K562 (cell line): ENCODE measurements around the gene ACSBG1. TPM values are rescaled to one million over a fixed set of nuclear protein-coding genes. Genes with fewer than 3 reads are reported as not detected.

Experiments used
- CCNT2 ChIP-seq: IDR thresholded peaks from 2 replicates; pipeline ENCODE4 v1.6.1; 2011; ENCODE audit warnings: borderline replicate concordance, low read depth, mild to moderate bottlenecking, moderate library complexity, mixed read lengths, low read length; ENCODE audit not compliant: insufficient read length; ENCODE audit errors: extremely low read depth
- DNMT1 ChIP-seq: fragments of 450-650 bp; IDR thresholded peaks from 2 replicates; pipeline ENCODE4 v1.6.1; 2016; ENCODE audit warnings: antibody characterized with exemption, mild to moderate bottlenecking
- ELF2 ChIP-seq: fragments of 250-450 bp; sonication (Bioruptor Pico); IDR thresholded peaks from 2 replicates; pipeline ENCODE4 v1.5.0; 2021; ENCODE audit warnings: mild to moderate bottlenecking
- ELF4 ChIP-seq: fragments of 450-650 bp; formaldehyde crosslinking; IDR thresholded peaks from 2 replicates; pipeline ENCODE4 v1.4.0; 2022; ENCODE audit warnings: missing genetic modification characterization
- FOXK2 ChIP-seq, 2 experiments: fragments of 450-650 bp; IDR thresholded peaks in 1 of 2; conservative IDR thresholded peaks in 1 of 2; 2 replicates each; pipeline ENCODE4 v1.6.1; 2016; ENCODE audit warnings: low read depth in 2 of 2, mild to moderate bottlenecking in 1 of 2
- KDM2B ChIP-seq: fragments of 250-450 bp; sonication (Bioruptor Pico); IDR thresholded peaks from 2 replicates; pipeline ENCODE4 v1.8.0; 2021; ENCODE audit warnings: mild to moderate bottlenecking, moderate library complexity
- LCOR ChIP-seq: sonication (generic); formaldehyde crosslinking; IDR thresholded peaks from 2 replicates; pipeline ENCODE4 v1.8.0; 2022; ENCODE audit warnings: mild to moderate bottlenecking, missing genetic modification reagents
- NCOA2 ChIP-seq, 2 experiments: fragments of 450-650 bp; IDR thresholded peaks; 2 replicates each; pipeline ENCODE4 v1.6.1; 2018; ENCODE audit warnings: mild to moderate bottlenecking in 2 of 2, moderate library complexity in 1 of 2; ENCODE audit not compliant: partially characterized antibody in 2 of 2
- NFIX ChIP-seq: fragments of 250-450 bp; sonication (Bioruptor Pico); IDR thresholded peaks from 2 replicates; pipeline ENCODE4 v1.4.0; 2020; ENCODE audit warnings: low read depth, mild to moderate bottlenecking, moderate library complexity
- NONO ChIP-seq, 2 experiments: fragments of 200-400 bp in 1 of 2; fragments of 450-650 bp in 1 of 2; formaldehyde crosslinking in 1 of 2; IDR thresholded peaks; 2 replicates each; pipeline ENCODE4 v1.6.1; 2017; ENCODE audit warnings: low read depth in 2 of 2, mild to moderate bottlenecking in 2 of 2, moderate library complexity in 2 of 2, low read length in 1 of 2
- PHF20 ChIP-seq: fragments of 450-650 bp; IDR thresholded peaks from 2 replicates; pipeline ENCODE4 v1.6.1; 2018; ENCODE audit not compliant: partially characterized antibody
- PHTF2 ChIP-seq: fragments of 250-450 bp; sonication (Bioruptor Pico); IDR thresholded peaks from 2 replicates; pipeline ENCODE4 v1.5.0; 2021; ENCODE audit warnings: mild to moderate bottlenecking
- POLR3G ChIP-seq: IDR thresholded peaks from 2 replicates; pipeline ENCODE4 v1.6.1; 2011; ENCODE audit not compliant: insufficient read length, insufficient replicate concordance; ENCODE audit errors: extremely low read depth
- PTBP1 ChIP-seq: fragments of 200-400 bp; formaldehyde crosslinking; IDR thresholded peaks from 2 replicates; pipeline ENCODE4 v1.6.1; 2017; ENCODE audit warnings: low read depth, low read length
- RBFOX2 ChIP-seq: fragments of 200-400 bp; formaldehyde crosslinking; IDR thresholded peaks from 2 replicates; pipeline ENCODE4 v1.6.1; 2017; ENCODE audit warnings: low read depth, mild to moderate bottlenecking, low read length, moderate library complexity
- RBM25 ChIP-seq: fragments of 200-400 bp; formaldehyde crosslinking; IDR thresholded peaks from 2 replicates; pipeline ENCODE4 v1.6.1; 2018; ENCODE audit warnings: low read length, low read depth, moderate library complexity; ENCODE audit not compliant: severe bottlenecking
- SAFB2 ChIP-seq: fragments of 200-400 bp; formaldehyde crosslinking; IDR thresholded peaks from 2 replicates; pipeline ENCODE4 v1.6.1; 2018; ENCODE audit warnings: borderline replicate concordance, low read length, low read depth, moderate library complexity; ENCODE audit not compliant: severe bottlenecking
- SRSF9 ChIP-seq: fragments of 200-400 bp; formaldehyde crosslinking; IDR thresholded peaks from 2 replicates; pipeline ENCODE4 v1.6.1; 2017; ENCODE audit warnings: low read depth, low read length, borderline replicate concordance
- ZNF133 ChIP-seq: fragments of 250-450 bp; sonication (Bioruptor Pico); IDR thresholded peaks from 2 replicates; pipeline ENCODE4 v1.4.0; 2020; ENCODE audit warnings: mild to moderate bottlenecking
- ZNF224 ChIP-seq: sonication (generic); formaldehyde crosslinking; IDR thresholded peaks from 2 replicates; pipeline ENCODE4 v1.8.0; 2022; ENCODE audit warnings: mild to moderate bottlenecking, missing genetic modification reagents
- ZNF3 ChIP-seq: fragments of 250-450 bp; sonication (Bioruptor Pico); IDR thresholded peaks from 2 replicates; pipeline ENCODE4 v1.5.0; 2021; ENCODE audit warnings: mild to moderate bottlenecking, moderate library complexity
- ZNF444 ChIP-seq: fragments of 250-450 bp; sonication (Bioruptor Pico); IDR thresholded peaks from 2 replicates; pipeline ENCODE4 v1.4.0; 2020; ENCODE audit warnings: mild to moderate bottlenecking, moderate library complexity
- ZZZ3 ChIP-seq: fragments of 450-650 bp; IDR thresholded peaks from 2 replicates; pipeline ENCODE4 v1.6.1; 2016; ENCODE audit warnings: antibody characterized with exemption, mild to moderate bottlenecking, moderate library complexity
- polyA plus RNA-seq, 8 experiments: library from polyadenylated mRNA; depleted of rRNA in 4 of 8; stranded (reverse) in 5 of 8; unstranded in 3 of 8; fragments of >200 nt; fragmentation: Nextera tagmentation in 2 of 8; fragmentation: Illumina TruSeq in 1 of 8; extraction: Ambion mirVana in 2 of 8; extraction: Trizol in 1 of 8; gene quantifications; 2 replicates each; pipeline versions ENCODE4 v1.2.1 to v1.2.3, GENCODE V29; 2011 to 2014; ENCODE audit warnings: inconsistent platforms in 1 of 8, missing spikeins in 1 of 8
- total RNA-seq, 7 experiments: library from RNA; depleted of rRNA in 6 of 7; stranded (reverse); fragments of >200 nt in 6 of 7; fragmentation: Illumina TruSeq in 2 of 7; extraction: Trizol in 2 of 7; gene quantifications; 2 replicates each; pipeline versions ENCODE4 v1.2.1 to v1.2.3, GENCODE V29; 2011 to 2021; ENCODE audit warnings: low replicate concordance in 1 of 7
- TF ChIP-seq, protein P1 (sequence below): fragments of 450-650 bp; IDR thresholded peaks from 2 replicates; pipeline ENCODE4 v1.6.1; 2016; ENCODE audit warnings: mild to moderate bottlenecking
- TF ChIP-seq, protein P2 (sequence below), 2 experiments: fragments of 450-650 bp; conservative IDR thresholded peaks; 2 replicates each; pipeline ENCODE4 v1.6.1; 2017; ENCODE audit warnings: mild to moderate bottlenecking in 2 of 2, moderate library complexity in 2 of 2

Gene ACSBG1
- total and polyA plus RNA-seq, 9 of the 15 experiments (the other 6 are each of a cell fraction or from before 2014, with no cell fraction given): 0.36 to 6.4 (median 2.5) TPM

DNA sequence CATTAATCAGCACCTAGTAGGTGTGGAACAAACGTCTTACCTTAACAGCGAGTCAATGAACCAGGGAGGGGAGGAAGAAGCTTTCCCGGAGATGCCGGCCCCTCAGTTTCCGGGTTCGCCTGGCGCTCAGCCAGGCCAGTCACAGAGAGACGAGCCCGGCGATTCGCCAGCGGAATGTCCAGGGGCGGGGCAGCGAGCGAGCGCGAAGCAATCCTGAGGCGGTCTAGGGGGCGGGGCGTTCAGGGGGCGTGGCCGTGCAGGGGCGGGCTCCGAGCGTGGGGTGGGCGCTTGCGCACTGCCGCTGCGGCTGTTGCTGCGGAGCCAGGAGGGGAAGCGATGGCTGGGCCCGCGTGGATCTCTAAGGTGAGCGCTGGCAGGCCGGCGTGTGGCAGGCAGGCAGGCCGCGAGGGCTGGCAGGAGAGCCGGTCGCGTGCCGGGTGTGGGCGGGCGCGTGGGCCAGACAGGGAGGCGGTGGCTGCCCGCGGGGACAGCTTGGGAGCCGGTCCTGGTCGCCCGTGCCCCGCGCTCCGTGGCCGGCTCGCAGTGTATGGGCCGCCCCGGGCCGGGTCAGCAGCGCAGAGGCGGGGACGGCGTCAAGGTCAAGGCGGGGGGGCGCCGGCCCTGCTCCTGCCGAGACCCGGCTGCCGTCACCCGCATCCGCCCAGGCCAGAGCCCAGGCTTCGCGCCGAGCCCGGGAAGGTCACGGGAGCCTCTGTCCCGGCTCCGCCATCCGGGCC, 85.1 kb downstream of the ACSBG1 start, which contains the start of gene IDH3A (continued):
- no peak; the same call in 1 of the 2 replicates for TF ChIP-seq KDM2B
- TF ChIP-seq RBFOX2: peak; percentile 79
- no peak; a peak in 1 of 4 replicates for TF ChIP-seq FOXK2 (conservative IDR thresholded peaks at IDR 0.05 in 1 of 2, IDR thresholded peaks at IDR 0.05 in 1 of 2; ENCODE audit: low read depth in 2 of 2)
- TF ChIP-seq ZNF133: no peak
- TF ChIP-seq ZZZ3: no peak
- TF ChIP-seq ZNF444 (CRISPR knock-in tag): no peak
- peak; percentile 56; the same call in 1 of the 2 replicates for TF ChIP-seq ELF2 (CRISPR knock-in tag)
- peak; percentile 4 for TF ChIP-seq RBM25
- TF ChIP-seq, protein P1, sequence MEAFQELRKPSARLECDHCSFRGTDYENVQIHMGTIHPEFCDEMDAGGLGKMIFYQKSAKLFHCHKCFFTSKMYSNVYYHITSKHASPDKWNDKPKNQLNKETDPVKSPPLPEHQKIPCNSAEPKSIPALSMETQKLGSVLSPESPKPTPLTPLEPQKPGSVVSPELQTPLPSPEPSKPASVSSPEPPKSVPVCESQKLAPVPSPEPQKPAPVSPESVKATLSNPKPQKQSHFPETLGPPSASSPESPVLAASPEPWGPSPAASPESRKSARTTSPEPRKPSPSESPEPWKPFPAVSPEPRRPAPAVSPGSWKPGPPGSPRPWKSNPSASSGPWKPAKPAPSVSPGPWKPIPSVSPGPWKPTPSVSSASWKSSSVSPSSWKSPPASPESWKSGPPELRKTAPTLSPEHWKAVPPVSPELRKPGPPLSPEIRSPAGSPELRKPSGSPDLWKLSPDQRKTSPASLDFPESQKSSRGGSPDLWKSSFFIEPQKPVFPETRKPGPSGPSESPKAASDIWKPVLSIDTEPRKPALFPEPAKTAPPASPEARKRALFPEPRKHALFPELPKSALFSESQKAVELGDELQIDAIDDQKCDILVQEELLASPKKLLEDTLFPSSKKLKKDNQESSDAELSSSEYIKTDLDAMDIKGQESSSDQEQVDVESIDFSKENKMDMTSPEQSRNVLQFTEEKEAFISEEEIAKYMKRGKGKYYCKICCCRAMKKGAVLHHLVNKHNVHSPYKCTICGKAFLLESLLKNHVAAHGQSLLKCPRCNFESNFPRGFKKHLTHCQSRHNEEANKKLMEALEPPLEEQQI: no peak
- no peak for TF ChIP-seq SRSF9
- no peak for TF ChIP-seq POLR3G
- no peak for TF ChIP-seq ZNF224 (CRISPR knock-in tag)
- TF ChIP-seq SAFB2: no peak
- TF ChIP-seq PHTF2: no peak
- TF ChIP-seq LCOR (CRISPR knock-in tag): no peak
- no peak for TF ChIP-seq ZNF3 (CRISPR knock-in tag)
- TF ChIP-seq CCNT2: peak; percentile 28
- peak; percentile 45 for TF ChIP-seq PHF20
- TF ChIP-seq, protein P2, sequence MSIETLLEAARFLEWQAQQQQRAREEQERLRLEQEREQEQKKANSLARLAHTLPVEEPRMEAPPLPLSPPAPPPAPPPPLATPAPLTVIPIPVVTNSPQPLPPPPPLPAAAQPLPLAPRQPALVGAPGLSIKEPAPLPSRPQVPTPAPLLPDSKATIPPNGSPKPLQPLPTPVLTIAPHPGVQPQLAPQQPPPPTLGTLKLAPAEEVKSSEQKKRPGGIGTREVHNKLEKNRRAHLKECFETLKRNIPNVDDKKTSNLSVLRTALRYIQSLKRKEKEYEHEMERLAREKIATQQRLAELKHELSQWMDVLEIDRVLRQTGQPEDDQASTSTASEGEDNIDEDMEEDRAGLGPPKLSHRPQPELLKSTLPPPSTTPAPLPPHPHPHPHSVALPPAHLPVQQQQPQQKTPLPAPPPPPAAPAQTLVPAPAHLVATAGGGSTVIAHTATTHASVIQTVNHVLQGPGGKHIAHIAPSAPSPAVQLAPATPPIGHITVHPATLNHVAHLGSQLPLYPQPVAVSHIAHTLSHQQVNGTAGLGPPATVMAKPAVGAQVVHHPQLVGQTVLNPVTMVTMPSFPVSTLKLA (conservative IDR thresholded peaks at IDR 0.05): peak in 1 of 2 experiments; percentile 61; a peak in 1 of 4 replicates
- no peak for TF ChIP-seq PTBP1
- TF ChIP-seq DNMT1: no peak
- no peak for TF ChIP-seq ELF4 (CRISPR knock-in tag)
- 0 out of 4 replicates have a peak, but pooled peaks of 1 of the 2 experiments have one; percentile 22 for TF ChIP-seq NONO (IDR thresholded peaks at IDR 0.05; ENCODE audit: low read depth in 2 of 2, low read length in 1 of 2)
- peak; percentile 61 for TF ChIP-seq NFIX (CRISPR knock-in tag)
- no peak for TF ChIP-seq NCOA2 (IDR thresholded peaks at IDR 0.05; ENCODE audit: partially characterized antibody in 2 of 2)
